ENCODE data around the gene DLL1. TPM values are rescaled to one million over a fixed set of nuclear protein-coding genes. Genes with fewer than 3 reads are reported as not detected.

The DLL1 gene
- total RNA-seq, 1 experiment from 2014 or later, result 2.8 TPM

DNA sequence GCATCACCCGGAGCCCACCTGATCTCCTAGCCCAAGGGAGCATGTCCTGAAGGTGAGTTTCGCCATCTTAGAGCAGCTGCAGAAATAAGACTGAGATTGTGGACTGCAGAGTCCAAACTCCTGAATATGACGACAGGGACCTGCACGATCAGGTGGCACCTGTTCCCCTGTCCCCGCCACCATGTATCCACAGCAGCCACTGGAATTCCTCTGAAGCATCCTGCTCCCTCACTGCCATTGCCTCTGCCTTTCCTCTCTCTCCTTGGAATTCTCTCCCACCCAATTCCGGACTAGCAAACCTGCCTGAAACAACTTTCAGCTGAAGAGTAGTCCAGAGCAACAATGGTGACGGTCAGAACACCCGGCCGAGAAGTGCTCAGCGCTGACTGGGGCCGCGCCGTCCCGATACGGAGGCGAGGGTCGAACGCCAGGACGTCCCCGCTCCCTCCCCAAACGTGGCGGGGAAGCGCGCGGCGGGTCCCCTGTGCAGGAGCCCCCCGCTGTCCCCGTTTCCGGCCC lies 15.0 kb upstream of the DLL1 start:
- H3K27me3 Mint-ChIP-seq (ENCODE audit: low read depth), result peaks cover 66% of the 10 kb centered on the region
- H3K27ac ChIP-seq (ENCODE audit: insufficient read length, low read depth, low read length), result no peak overlapping the region

More for the DNA sequence above, 15.0 kb upstream of the DLL1 start:
- H3K27me3 ChIP-seq (ENCODE audit: insufficient read depth, low read length), result no peaks in the 10 kb centered on the region; the same call in 1 of the 2 replicates
- H3K4me2 ChIP-seq (ENCODE audit: insufficient read depth, insufficient read length, low read length), result peak overlapping the region; percentile 96
- peaks cover 17% of the 10 kb centered on the region for H3K23me2 ChIP-seq (ENCODE audit: insufficient read length, low read depth, low read length, poor library complexity, severe bottlenecking)
- H2AFZ ChIP-seq (ENCODE audit: low read length), result no peak overlapping the region
- no peaks in the 10 kb centered on the region; the same call in 1 of the 2 replicates for H3K79me2 ChIP-seq (ENCODE audit: insufficient read depth, low read length)
- H4K91ac ChIP-seq (ENCODE audit: insufficient read length, low read depth, low read length), result no peak overlapping the region
- no peak overlapping the region for H3T11ph ChIP-seq (ENCODE audit: low read length)
- H2BK5ac ChIP-seq (ENCODE audit: insufficient read length, low read length), result no peak overlapping the region
- no peak overlapping the region for H3K4ac ChIP-seq (ENCODE audit: low read depth, low read length)
- no peak overlapping the region for H2BK12ac ChIP-seq (ENCODE audit: insufficient read length, low read depth, low read length)
- H3K4me1 Mint-ChIP-seq, result peaks cover 14% of the 10 kb centered on the region in 2 experiments
- TF ChIP-seq, protein P1, sequence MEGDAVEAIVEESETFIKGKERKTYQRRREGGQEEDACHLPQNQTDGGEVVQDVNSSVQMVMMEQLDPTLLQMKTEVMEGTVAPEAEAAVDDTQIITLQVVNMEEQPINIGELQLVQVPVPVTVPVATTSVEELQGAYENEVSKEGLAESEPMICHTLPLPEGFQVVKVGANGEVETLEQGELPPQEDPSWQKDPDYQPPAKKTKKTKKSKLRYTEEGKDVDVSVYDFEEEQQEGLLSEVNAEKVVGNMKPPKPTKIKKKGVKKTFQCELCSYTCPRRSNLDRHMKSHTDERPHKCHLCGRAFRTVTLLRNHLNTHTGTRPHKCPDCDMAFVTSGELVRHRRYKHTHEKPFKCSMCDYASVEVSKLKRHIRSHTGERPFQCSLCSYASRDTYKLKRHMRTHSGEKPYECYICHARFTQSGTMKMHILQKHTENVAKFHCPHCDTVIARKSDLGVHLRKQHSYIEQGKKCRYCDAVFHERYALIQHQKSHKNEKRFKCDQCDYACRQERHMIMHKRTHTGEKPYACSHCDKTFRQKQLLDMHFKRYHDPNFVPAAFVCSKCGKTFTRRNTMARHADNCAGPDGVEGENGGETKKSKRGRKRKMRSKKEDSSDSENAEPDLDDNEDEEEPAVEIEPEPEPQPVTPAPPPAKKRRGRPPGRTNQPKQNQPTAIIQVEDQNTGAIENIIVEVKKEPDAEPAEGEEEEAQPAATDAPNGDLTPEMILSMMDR (conservative IDR thresholded peaks at IDR 0.05), result no peak
- H4K20me1 ChIP-seq (ENCODE audit: control insufficient read depth, insufficient read depth, insufficient read length), result no peaks in the 10 kb centered on the region
- H3K18ac ChIP-seq (ENCODE audit: insufficient read length, low read depth, low read length), result peak overlapping the region; percentile 38
- H3K27ac Mint-ChIP-seq, result no peak overlapping the region
- peaks cover 37 to 62% (median 50%) of the 10 kb centered on the region in 3 experiments for H3K36me3 Mint-ChIP-seq (ENCODE audit: insufficient read depth in 1 of 3, low read depth in 3 of 3)
- H2BK15ac ChIP-seq (ENCODE audit: low read depth, low read length), result no peak overlapping the region
- DNase-seq, result no peak
- peak overlapping the region; percentile 82 to 90 for H3K4me3 Mint-ChIP-seq
- H3K56ac ChIP-seq (ENCODE audit: insufficient read length, low read depth, low read length), result no peak overlapping the region
- peak overlapping the region; percentile 8 for H3K9ac ChIP-seq (ENCODE audit: extremely low read depth, insufficient read length, low read length)
- H3K14ac ChIP-seq (ENCODE audit: insufficient read depth, low read length), result peak overlapping the region; percentile 42; the same call in 1 of the 2 replicates
- H3K9me3 Mint-ChIP-seq, result peaks cover 49 to 58% of the 10 kb centered on the region in 2 experiments
- no peak overlapping the region for H4K8ac ChIP-seq (replicated peaks; ENCODE audit: insufficient read length, low read depth, low read length)
- peaks cover 2% of the 10 kb centered on the region; the same call in 1 of the 2 replicates for H3K4me1 ChIP-seq (ENCODE audit: insufficient read depth, low read length)
- H2AK5ac ChIP-seq (ENCODE audit: insufficient read length, low read length), result no peak overlapping the region
- peak overlapping the region; percentile 10 for H4K5ac ChIP-seq (ENCODE audit: insufficient read length, low read depth, low read length)
- H3K9me3 ChIP-seq (ENCODE audit: control insufficient read depth, low read depth, low read length), result peaks cover 25% of the 10 kb centered on the region
- H2BK120ac ChIP-seq (ENCODE audit: low read depth, low read length, poor library complexity, severe bottlenecking), result no peak overlapping the region
- H2BK20ac ChIP-seq (ENCODE audit: low read depth, low read length, poor library complexity, severe bottlenecking), result no peak overlapping the region
- no CpG with 5 or more reads among the region's 29 CpGs for WGBS (ENCODE audit: extremely low coverage, insufficient read length, low lambda C conversion rate)
- H3K23ac ChIP-seq (ENCODE audit: insufficient read length, low read depth, low read length), result no peak overlapping the region
- H3K79me1 ChIP-seq (ENCODE audit: insufficient read depth, low read depth, low read length, poor library complexity, severe bottlenecking), result no peaks in the 10 kb centered on the region
